HG02943 (cell line): ENCODE measurements around the gene SLC35D2.
"Not testable (repeated sequence)": the region's sequence is repeated elsewhere in the genome, so short reads cannot be mapped to it uniquely, and the experiment has no call there.

Experiments used
- ATAC-seq: cut with Tn5 transposase; IDR thresholded peaks from one replicate; pipeline ENCODE4 v1.9.1; 2021; ENCODE audit warnings: mild to moderate bottlenecking, low read depth, moderate library complexity; ENCODE audit not compliant: unreplicated experiment

SLC35D2 gene

GRCh38 chr9:96362119-96362518 is 21.4 kb downstream of the SLC35D2 start:
- not testable (repeated sequence) for ATAC-seq

- ATAC-seq, result no peak
Observed at GRCh38 chr9:96361668-96362067, 21.8 kb downstream of the SLC35D2 start.

- no peak for ATAC-seq
Observed at GRCh38 chr9:96360976-96361375, 22.5 kb downstream of the SLC35D2 start.

GRCh38 chr9:96360523-96360922 is 23.0 kb downstream of the SLC35D2 start:
- ATAC-seq, result not testable (repeated sequence)

- ATAC-seq, result no peak
Observed at GRCh38 chr9:96350866-96351265, 32.6 kb downstream of the SLC35D2 start.

GRCh38 chr9:96348261-96348660 is 35.2 kb downstream of the SLC35D2 start:
- no peak for ATAC-seq

DNA sequence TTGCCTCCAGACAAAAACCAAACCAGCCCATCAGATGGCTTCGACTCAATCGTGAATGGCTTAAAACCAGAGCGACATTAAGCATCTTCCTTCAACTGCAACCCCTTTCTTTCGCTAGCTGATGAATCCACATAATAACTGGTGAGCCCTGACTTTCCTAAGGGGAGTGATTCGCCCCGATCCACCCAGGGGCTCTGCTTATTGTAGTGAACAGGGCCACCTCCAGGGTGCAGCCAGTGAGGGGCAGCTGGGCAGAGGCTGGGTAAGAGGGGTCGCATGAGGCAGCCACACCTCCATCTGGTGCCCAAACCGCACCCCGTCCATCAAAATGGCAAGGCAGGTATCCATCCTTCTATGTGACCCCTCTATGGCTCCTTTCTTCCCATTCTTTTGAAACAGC is 38.0 kb downstream of the SLC35D2 start:
- ATAC-seq, result no peak

GRCh38 chr9:96344458-96345180 is 38.9 kb downstream of the SLC35D2 start:
- ATAC-seq, result no peak

- ATAC-seq, result no peak
Observed at GRCh38 chr9:96343515-96344360, 39.8 kb downstream of the SLC35D2 start.

DNA sequence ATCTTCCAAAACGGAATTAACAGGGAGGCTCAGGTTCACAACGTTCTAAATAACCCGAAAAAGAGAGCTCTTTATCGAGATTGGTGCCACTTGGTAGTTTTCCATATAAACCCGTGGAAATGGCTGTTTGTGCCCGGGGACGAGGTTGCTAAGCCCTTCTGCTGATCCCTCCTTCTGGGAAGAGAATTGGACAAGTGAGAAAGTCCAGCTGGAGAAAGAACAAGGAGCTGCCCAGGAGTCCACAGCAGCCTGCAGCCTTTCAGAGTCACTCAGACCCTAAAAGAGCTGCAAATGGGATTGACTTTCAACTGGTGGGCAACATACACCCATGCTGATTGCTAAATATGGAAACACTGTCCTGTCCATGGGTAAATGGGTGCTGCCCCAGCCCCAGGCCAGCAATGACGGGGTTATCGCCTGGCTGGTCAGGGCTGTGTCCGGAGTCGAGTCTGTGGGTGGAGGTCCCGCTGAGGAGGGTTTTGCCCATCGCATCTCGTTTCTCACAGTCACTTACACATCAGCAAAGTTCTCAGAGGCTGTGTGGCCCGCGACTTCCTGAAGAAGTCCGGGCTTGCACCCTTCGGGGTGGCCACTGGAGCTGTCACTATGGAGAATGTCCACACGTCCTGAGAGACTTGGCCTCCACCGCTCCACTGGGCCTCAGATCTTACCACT is 40.8 kb downstream of the SLC35D2 start:
- ATAC-seq, result no peak

DNA sequence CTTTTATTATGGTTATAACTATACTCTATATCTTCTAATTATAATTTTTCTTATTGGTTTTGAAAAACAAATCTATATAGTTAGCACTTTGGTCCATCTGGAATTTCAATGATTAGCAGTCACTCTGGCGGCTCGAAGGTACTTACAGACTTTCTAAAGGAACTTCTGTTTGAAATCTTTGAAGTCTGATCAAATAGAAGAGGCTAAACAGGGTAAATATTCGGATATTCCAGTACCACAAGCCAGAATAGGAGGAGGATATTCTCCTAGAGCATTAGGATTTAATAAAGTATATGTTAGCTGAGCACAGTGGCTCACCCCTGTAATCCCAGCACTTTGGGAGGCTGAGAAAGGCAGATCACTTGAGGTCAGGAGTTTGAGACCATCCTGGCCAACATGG is 42.8 kb downstream of the SLC35D2 start:
- ATAC-seq, result no peak

DNA sequence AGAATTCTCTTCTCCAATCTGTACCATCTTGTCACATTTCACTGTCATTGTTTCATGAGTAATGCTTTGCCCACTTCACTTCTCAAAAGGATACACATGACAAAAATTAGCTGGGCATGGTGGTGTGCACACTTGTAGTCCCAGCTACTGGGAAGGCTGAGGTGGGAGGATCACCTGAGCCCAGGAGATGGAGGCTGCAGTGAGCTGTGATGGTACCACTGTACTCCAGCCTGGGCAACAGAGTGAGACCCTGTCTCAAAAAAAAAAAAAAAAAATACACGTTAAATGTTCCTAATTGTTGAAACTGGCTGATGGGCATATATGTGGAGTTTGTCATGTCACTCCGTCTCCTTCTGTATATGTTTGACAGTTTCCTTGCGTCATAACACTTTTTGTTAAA is 45.2 kb downstream of the SLC35D2 start:
- no peak for ATAC-seq

GRCh38 chr9:96333958-96334357 is 49.6 kb downstream of the SLC35D2 start:
- ATAC-seq, result no peak

DNA sequence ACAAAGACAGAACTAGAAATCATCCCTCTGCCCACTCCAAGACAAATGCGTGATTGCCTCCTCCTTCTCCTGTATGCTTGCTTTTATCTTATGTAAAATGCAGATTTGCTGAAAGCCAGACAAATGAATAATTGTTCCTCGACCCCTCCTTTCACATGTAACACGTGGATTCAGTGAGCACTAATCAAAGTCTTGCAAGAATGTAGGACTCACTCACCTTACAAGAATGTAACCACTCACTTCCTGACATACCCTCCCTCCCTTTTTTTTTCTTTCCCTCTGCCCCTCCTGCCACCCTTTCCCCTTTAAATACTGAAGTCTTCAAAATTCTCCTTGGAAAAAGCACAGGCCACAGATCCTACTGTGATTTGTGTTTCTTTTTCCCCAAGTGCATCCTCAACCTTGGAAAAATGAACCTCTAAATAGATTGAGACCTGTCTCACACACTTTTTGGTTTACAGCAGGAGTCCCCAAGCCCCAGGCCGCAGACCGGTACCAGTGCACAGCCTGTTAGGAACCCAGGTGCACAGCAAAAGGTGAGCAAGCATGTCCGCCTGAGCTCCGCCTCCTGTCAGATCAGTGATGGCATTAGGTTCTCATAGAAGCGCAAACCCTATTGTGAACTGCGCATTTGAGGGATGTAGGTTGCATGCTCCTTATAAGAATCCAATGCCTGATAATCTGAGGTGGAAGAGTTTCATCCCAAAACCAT is 52.1 kb downstream of the SLC35D2 start:
- no peak for ATAC-seq

GRCh38 chr9:96327694-96328352 is 55.7 kb downstream of the SLC35D2 start:
- ATAC-seq, result no peak

- ATAC-seq, result no peak
Observed at GRCh38 chr9:96323169-96323568, 60.3 kb downstream of the SLC35D2 start.

- not testable (repeated sequence) for ATAC-seq
Observed at GRCh38 chr9:96322736-96323135, 60.8 kb downstream of the SLC35D2 start.

GRCh38 chr9:96322210-96322609 is 61.3 kb downstream of the SLC35D2 start:
- ATAC-seq, result not testable (repeated sequence)

GRCh38 chr9:96321515-96321914 is 62.0 kb downstream of the SLC35D2 start:
- ATAC-seq, result no peak

DNA sequence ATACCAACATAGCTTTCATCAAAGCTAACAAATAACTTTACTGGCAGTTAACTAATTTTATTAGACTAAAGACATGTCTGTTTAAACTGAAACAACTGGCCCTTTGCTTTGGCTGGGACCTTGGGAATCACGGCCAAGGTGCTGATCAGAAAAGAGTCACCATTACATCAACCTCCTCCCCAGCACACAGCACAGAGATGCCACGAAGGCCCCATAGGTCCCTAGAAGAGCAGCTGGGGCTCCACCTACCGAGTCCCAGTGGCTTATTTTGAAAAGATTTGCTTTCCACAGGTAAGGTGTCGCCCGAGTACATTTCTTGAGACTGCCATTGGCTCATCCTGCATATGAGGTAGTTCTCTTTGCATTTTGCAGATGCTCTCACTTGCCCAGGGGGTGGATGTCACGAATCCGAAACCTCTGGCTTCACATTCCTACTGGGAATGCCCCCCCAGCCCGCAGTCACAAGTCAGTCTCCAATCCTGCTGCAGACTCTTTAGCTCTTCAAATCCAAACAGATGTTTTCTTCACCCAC is 62.7 kb downstream of the SLC35D2 start:
- no peak for ATAC-seq
